Astrocyte (in vitro differentiated cells and primary cell): ENCODE results near the gene RBP5. TPM values are rescaled to one million over a fixed set of nuclear protein-coding genes. Genes with fewer than 3 reads are reported as not detected.

ENCODE experiments used
- DNase-seq: peaks from one replicate; pipeline ENCODE4 v3.0.0-alpha.2; 2010; ENCODE audit warnings: low read depth
- FAIRE-seq: peaks from 2 replicates; lab custom pipeline; 2011; peaks lifted over from hg19 to GRCh38; lab: Jason Lieb, UNC
- H2AFZ ChIP-seq: 2 replicates; pipeline ENCODE4 v1.6.0; 2012; ENCODE audit warnings: low read depth, low read length, inconsistent platforms
- H3K27ac ChIP-seq: 2 replicates; pipeline ENCODE4 v1.5.1; 2011; ENCODE audit warnings: low read depth, low read length, inconsistent platforms
- H3K27me3 ChIP-seq: 2 replicates; pipeline ENCODE4 v1.6.0; 2011; ENCODE audit warnings: low read length, inconsistent platforms; ENCODE audit not compliant: insufficient read depth
- H3K36me3 ChIP-seq: 2 replicates; pipeline ENCODE4 v1.5.1; 2011; ENCODE audit warnings: low read length, inconsistent platforms; ENCODE audit not compliant: insufficient read depth
- H3K4me1 ChIP-seq: 2 replicates; pipeline ENCODE4 v1.5.1; 2011; ENCODE audit warnings: low read length, inconsistent platforms; ENCODE audit not compliant: insufficient read depth
- H3K4me2 ChIP-seq: 2 replicates; pipeline ENCODE4 v1.6.0; 2012; ENCODE audit warnings: low read length, inconsistent platforms
- H3K4me3 ChIP-seq: 2 replicates; pipeline ENCODE4 v1.5.1; 2011; ENCODE audit warnings: low read depth, mild to moderate bottlenecking, low read length, inconsistent platforms; ENCODE audit not compliant: insufficient read depth
- H3K79me2 ChIP-seq: 2 replicates; pipeline ENCODE4 v1.6.0; 2012; ENCODE audit warnings: mild to moderate bottlenecking, low read length, inconsistent platforms; ENCODE audit not compliant: insufficient read depth
- H3K9ac ChIP-seq: 2 replicates; pipeline ENCODE4 v1.6.0; 2012; ENCODE audit warnings: mild to moderate bottlenecking, low read length, inconsistent platforms
- H3K9me3 ChIP-seq: 2 replicates; pipeline ENCODE4 v1.5.1; 2012; ENCODE audit warnings: low read depth, mild to moderate bottlenecking, low read length, inconsistent platforms; ENCODE audit not compliant: insufficient read depth
- H4K20me1 ChIP-seq: 2 replicates; pipeline ENCODE4 v1.6.0; 2012; ENCODE audit warnings: low read length, inconsistent platforms; ENCODE audit not compliant: insufficient read depth
- H3K27ac Mint-ChIP-seq: one replicate; pipeline ENCODE4 v1.8.0; 2021; ENCODE audit warnings: mild to moderate bottlenecking, mixed read lengths; ENCODE audit not compliant: unreplicated experiment
- H3K27me3 Mint-ChIP-seq: one replicate; pipeline ENCODE4 v1.8.0; 2021; ENCODE audit warnings: low read depth, mixed read lengths; ENCODE audit not compliant: unreplicated experiment
- H3K36me3 Mint-ChIP-seq: one replicate; pipeline ENCODE4 v1.8.0; 2021; ENCODE audit warnings: low read depth, mixed read lengths; ENCODE audit not compliant: unreplicated experiment
- H3K4me1 Mint-ChIP-seq: one replicate; pipeline ENCODE4 v1.8.0; 2021; ENCODE audit warnings: low read depth, mixed read lengths; ENCODE audit not compliant: unreplicated experiment
- H3K4me3 Mint-ChIP-seq: one replicate; pipeline ENCODE4 v1.8.0; 2021; ENCODE audit warnings: mild to moderate bottlenecking, moderate library complexity, mixed read lengths; ENCODE audit not compliant: unreplicated experiment
- H3K9me3 Mint-ChIP-seq: one replicate; pipeline ENCODE4 v1.8.0; 2021; ENCODE audit warnings: mild to moderate bottlenecking, mixed read lengths; ENCODE audit not compliant: unreplicated experiment
- CTCF ChIP-seq: IDR thresholded peaks from 2 replicates; pipeline ENCODE4 v1.5.1; 2011; ENCODE audit warnings: low read depth, mild to moderate bottlenecking, inconsistent platforms, low read length, moderate library complexity; ENCODE audit not compliant: insufficient read depth
- EZH2 ChIP-seq: IDR thresholded peaks from 2 replicates; pipeline ENCODE4 v1.6.1; 2012; ENCODE audit warnings: mild to moderate bottlenecking, low read length, inconsistent platforms; ENCODE audit not compliant: insufficient read depth
- total RNA-seq: library from RNA; stranded (reverse); gene quantifications from 2 replicates; pipeline ENCODE4 v1.2.1, GENCODE V29; 2021

Gene RBP5
- total RNA-seq, 1 donor from 2014 or later, result not detected

DNA sequence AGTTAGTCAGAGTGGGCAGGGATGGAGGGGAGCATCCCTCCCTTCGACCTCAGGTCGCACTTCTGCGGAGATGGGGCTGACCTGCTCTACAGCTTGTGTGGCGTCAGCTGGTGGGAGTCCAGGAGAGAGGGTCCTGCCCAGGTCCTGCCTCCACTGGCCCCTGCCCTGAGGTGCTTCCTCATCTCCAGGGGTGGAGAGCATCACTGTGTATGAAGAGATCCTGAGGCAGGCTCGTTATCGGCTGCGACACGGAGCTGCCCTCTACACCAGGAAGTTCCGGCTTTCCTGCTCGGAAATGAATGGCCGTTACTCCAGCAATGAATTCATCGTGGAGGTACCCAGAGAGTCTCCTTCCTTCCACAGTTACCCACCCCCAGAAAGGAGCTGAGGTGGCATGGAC is 21.7 kb upstream of the RBP5 start:
- no peaks in the 10 kb centered on the region for H3K27me3 Mint-ChIP-seq
- no peak overlapping the region for H3K4me3 ChIP-seq
- H2AFZ ChIP-seq, result no peak overlapping the region
- TF ChIP-seq CTCF, result no peak
- no peak for TF ChIP-seq EZH2
- no peaks in the 10 kb centered on the region for H4K20me1 ChIP-seq
- H3K9me3 Mint-ChIP-seq, result no peaks in the 10 kb centered on the region
- no peaks in the 10 kb centered on the region for H3K9me3 ChIP-seq
- no peaks in the 10 kb centered on the region for H3K4me1 ChIP-seq
- H3K36me3 Mint-ChIP-seq, result peaks cover 32% of the 10 kb centered on the region
- H3K79me2 ChIP-seq, result no peaks in the 10 kb centered on the region
- no peak overlapping the region for H3K9ac ChIP-seq
- H3K27ac ChIP-seq, result no peak overlapping the region
- DNase-seq (no peak), FAIRE-seq (no peak)
- H3K4me2 ChIP-seq, result no peak overlapping the region
- peaks cover 3% of the 10 kb centered on the region for H3K4me1 Mint-ChIP-seq
- no peak overlapping the region for H3K27ac Mint-ChIP-seq
- no peaks in the 10 kb centered on the region for H3K27me3 ChIP-seq
- no peaks in the 10 kb centered on the region for H3K36me3 ChIP-seq
- H3K4me3 Mint-ChIP-seq, result no peak overlapping the region

- Histone ChIP-seq H2AFZ (no peak overlapping the region), H3K27ac (no peak overlapping the region), H4K20me1 (no peaks in the 10 kb centered on the region), H3K36me3 (peaks cover 3% of the 10 kb centered on the region), H3K27me3 (no peaks in the 10 kb centered on the region), H3K4me1 (no peaks in the 10 kb centered on the region), H3K9ac (no peak overlapping the region), H3K9me3 (no peaks in the 10 kb centered on the region), H3K4me3 (no peak overlapping the region), H3K4me2 (no peak overlapping the region), H3K79me2 (no peaks in the 10 kb centered on the region)
- TF ChIP-seq CTCF (no peak), EZH2 (no peak)
- H3K36me3 Mint-ChIP-seq, result peaks cover 24% of the 10 kb centered on the region
- no peaks in the 10 kb centered on the region for H3K27me3 Mint-ChIP-seq
- no peak overlapping the region for H3K4me3 Mint-ChIP-seq
- peaks cover 2% of the 10 kb centered on the region for H3K9me3 Mint-ChIP-seq
- DNase-seq, result no peak
- FAIRE-seq, result no peak
- H3K4me1 Mint-ChIP-seq, result peaks cover 8% of the 10 kb centered on the region
- H3K27ac Mint-ChIP-seq, result no peak overlapping the region
These were observed 18.2 kb upstream of the RBP5 start for GRCh38 chr12:7146906-7147305.

DNA sequence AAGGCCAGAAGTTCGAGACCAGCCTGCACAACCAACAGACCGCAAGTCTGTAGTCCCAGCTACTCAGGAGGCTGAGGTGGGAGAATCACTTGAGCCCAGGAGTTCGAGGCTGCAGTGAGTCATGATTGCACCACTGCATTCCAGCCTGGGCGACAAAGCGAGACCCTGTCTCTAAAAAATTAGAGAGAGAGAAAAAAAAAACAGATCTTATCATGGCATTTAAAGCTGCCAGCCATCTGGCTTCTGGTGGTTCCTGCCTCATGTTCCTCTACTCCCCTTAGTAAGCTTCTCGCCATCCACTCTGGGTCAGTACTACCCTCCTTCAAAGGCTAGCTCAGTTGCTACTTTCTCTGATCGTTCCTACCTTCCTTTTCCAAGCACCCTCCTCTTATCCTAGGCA is 17.5 kb upstream of the RBP5 start:
- Histone ChIP-seq H3K79me2 (no peaks in the 10 kb centered on the region), H4K20me1 (no peaks in the 10 kb centered on the region), H3K4me3 (no peak overlapping the region), H3K27ac (no peak overlapping the region), H2AFZ (no peak overlapping the region), H3K9ac (no peak overlapping the region), H3K36me3 (peaks cover 3% of the 10 kb centered on the region), H3K4me2 (no peak overlapping the region), H3K4me1 (no peaks in the 10 kb centered on the region), H3K27me3 (no peaks in the 10 kb centered on the region), H3K9me3 (no peaks in the 10 kb centered on the region)
- no peak for TF ChIP-seq EZH2
- no peak for TF ChIP-seq CTCF
- Mint-ChIP-seq H3K36me3 (peaks cover 29% of the 10 kb centered on the region), H3K4me1 (peaks cover 8% of the 10 kb centered on the region), H3K27ac (no peak overlapping the region), H3K9me3 (peaks cover 2% of the 10 kb centered on the region), H3K4me3 (no peak overlapping the region), H3K27me3 (no peaks in the 10 kb centered on the region)
- DNase-seq, result no peak
- FAIRE-seq, result no peak
